ENCODE measurements around the gene FAM13B. TPM values are rescaled to one million over a fixed set of nuclear protein-coding genes. Genes with fewer than 3 reads are reported as not detected.
"Not testable (repeated sequence)": the region's sequence is repeated elsewhere in the genome, so short reads cannot be mapped to it uniquely, and the experiment has no call there.

FAM13B gene
- total RNA-seq, 4 donors from 2014 or later: 3.4 to 7.9 (median 4.1) TPM

GRCh38 chr5:137954131-137954879 is 78.6 kb downstream of the FAM13B start:
- TF ChIP-seq POLR2A (IDR thresholded peaks at IDR 0.05) (no peak), CTCF (IDR thresholded peaks at IDR 0.05 in 4 of 5, conservative IDR thresholded peaks at IDR 0.05 in 1 of 5) (no peak)
- Histone ChIP-seq H3K36me3 (peaks cover 0 to 27% of the 10 kb centered on the region in 2 donors), H3K9me3 (no peaks in the 10 kb centered on the region), H3K27ac (peak overlapping the region; percentile 23 to 59 (median 52)), H3K4me1 (peaks cover 10 to 12% of the 10 kb centered on the region in 2 donors), H3K27me3 (no peaks in the 10 kb centered on the region), H3K4me3 (no peak overlapping the region)
- in situ Hi-C loops (cut with MboI; ENCODE audit: low sequenced_read_pairs in 4 of 4): no loop called here
- peak; percentile 4 to 23 for DNase-seq
- intact Hi-C loops (cut with DNase I; ENCODE audit: low total_unique reads): no loop called here
- peak; percentile 95 to 97 for ATAC-seq

- H3K9me3 ChIP-seq: no peaks in the 10 kb centered on the region
- ATAC-seq (no peak), DNase-seq (no peak)
- H3K4me1 ChIP-seq: no peaks in the 10 kb centered on the region
- TF ChIP-seq POLR2A (IDR thresholded peaks at IDR 0.05) (no peak), CTCF (IDR thresholded peaks at IDR 0.05 in 4 of 5, conservative IDR thresholded peaks at IDR 0.05 in 1 of 5) (no peak)
- in situ Hi-C loops (cut with MboI; ENCODE audit: low sequenced_read_pairs in 4 of 4): no loop called here
- no peak overlapping the region for H3K4me3 ChIP-seq
- no peak overlapping the region for H3K27ac ChIP-seq
- H3K36me3 ChIP-seq: peaks cover 3 to 91% of the 10 kb centered on the region in 2 donors
- intact Hi-C loops (cut with DNase I; ENCODE audit: low total_unique reads): no loop called here
- H3K27me3 ChIP-seq: no peaks in the 10 kb centered on the region
Observed at GRCh38 chr5:137945825-137946224, 87.1 kb downstream of the FAM13B start.

GRCh38 chr5:137944280-137944679 is 88.6 kb downstream of the FAM13B start:
- DNase-seq; H3K27me3 ChIP-seq; H3K27ac ChIP-seq; H3K9me3 ChIP-seq; H3K4me3 ChIP-seq; ATAC-seq; H3K4me1 ChIP-seq; intact Hi-C loops (cut with DNase I; ENCODE audit: low total_unique reads); in situ Hi-C loops (cut with MboI; ENCODE audit: low sequenced_read_pairs in 4 of 4): not testable (repeated sequence)
- peaks cover 3 to 98% of the 10 kb centered on the region in 2 donors for H3K36me3 ChIP-seq

- H3K36me3 ChIP-seq: peaks cover 0 to 60% of the 10 kb centered on the region in 2 donors
- in situ Hi-C loops (cut with MboI; ENCODE audit: low sequenced_read_pairs in 4 of 4): no loop called here
Observed at GRCh38 chr5:137939331-137939730, 93.5 kb downstream of the FAM13B start.

More at GRCh38 chr5:137939331-137939730, 93.5 kb downstream of the FAM13B start:
- TF ChIP-seq POLR2A (IDR thresholded peaks at IDR 0.05): no peak
- TF ChIP-seq CTCF (IDR thresholded peaks at IDR 0.05 in 4 of 5, conservative IDR thresholded peaks at IDR 0.05 in 1 of 5): no peak
- Histone ChIP-seq H3K27ac (no peak overlapping the region), H3K27me3 (no peaks in the 10 kb centered on the region), H3K9me3 (no peaks in the 10 kb centered on the region), H3K4me3 (no peak overlapping the region), H3K4me1 (no peaks in the 10 kb centered on the region)
- ATAC-seq (no peak), DNase-seq (no peak)
- intact Hi-C loops (cut with DNase I; ENCODE audit: low total_unique reads): no loop called here
